NT2/D1 (cell line): ENCODE data around the gene ZNF397.

ENCODE experiments used
- SUZ12 ChIP-seq: IDR thresholded peaks from 2 replicates; pipeline ENCODE4 v1.6.1; 2011; ENCODE audit not compliant: insufficient read length, insufficient read depth; ENCODE audit errors: extremely low read depth
- YY1 ChIP-seq: IDR thresholded peaks from 2 replicates; pipeline ENCODE4 v1.6.1; 2011; ENCODE audit not compliant: insufficient read length, insufficient read depth
- ZNF274 ChIP-seq: IDR thresholded peaks from 2 replicates; pipeline ENCODE4 v1.6.1; 2011; ENCODE audit warnings: mild to moderate bottlenecking, low read depth, low read length

DNA sequence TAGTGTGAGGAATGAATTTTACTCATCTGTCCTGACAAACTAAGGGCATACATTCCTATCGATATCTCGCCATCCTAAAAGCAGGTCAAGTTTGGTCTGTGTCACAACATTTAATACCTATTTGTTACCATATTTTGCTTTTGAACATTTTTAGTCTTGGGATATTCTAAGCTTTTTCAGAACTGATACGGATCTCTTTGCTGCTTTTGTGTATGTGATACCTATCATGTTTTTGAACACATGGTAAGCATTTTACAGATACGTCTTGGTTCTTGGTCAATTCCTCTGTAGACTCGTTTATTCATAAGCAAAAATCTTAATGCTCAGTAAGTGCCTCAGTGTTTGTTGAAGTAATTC, 592 bp downstream of the ZNF397 start:
- TF ChIP-seq ZNF274, result no peak
- TF ChIP-seq SUZ12, result no peak
- no peak for TF ChIP-seq YY1
